ENCODE results near the gene RCE1.
"Not testable (repeated sequence)": the region's sequence is repeated elsewhere in the genome, so short reads cannot be mapped to it uniquely, and the experiment has no call there.

RCE1 gene, protein sequence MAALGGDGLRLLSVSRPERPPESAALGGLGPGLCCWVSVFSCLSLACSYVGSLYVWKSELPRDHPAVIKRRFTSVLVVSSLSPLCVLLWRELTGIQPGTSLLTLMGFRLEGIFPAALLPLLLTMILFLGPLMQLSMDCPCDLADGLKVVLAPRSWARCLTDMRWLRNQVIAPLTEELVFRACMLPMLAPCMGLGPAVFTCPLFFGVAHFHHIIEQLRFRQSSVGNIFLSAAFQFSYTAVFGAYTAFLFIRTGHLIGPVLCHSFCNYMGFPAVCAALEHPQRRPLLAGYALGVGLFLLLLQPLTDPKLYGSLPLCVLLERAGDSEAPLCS

DNA sequence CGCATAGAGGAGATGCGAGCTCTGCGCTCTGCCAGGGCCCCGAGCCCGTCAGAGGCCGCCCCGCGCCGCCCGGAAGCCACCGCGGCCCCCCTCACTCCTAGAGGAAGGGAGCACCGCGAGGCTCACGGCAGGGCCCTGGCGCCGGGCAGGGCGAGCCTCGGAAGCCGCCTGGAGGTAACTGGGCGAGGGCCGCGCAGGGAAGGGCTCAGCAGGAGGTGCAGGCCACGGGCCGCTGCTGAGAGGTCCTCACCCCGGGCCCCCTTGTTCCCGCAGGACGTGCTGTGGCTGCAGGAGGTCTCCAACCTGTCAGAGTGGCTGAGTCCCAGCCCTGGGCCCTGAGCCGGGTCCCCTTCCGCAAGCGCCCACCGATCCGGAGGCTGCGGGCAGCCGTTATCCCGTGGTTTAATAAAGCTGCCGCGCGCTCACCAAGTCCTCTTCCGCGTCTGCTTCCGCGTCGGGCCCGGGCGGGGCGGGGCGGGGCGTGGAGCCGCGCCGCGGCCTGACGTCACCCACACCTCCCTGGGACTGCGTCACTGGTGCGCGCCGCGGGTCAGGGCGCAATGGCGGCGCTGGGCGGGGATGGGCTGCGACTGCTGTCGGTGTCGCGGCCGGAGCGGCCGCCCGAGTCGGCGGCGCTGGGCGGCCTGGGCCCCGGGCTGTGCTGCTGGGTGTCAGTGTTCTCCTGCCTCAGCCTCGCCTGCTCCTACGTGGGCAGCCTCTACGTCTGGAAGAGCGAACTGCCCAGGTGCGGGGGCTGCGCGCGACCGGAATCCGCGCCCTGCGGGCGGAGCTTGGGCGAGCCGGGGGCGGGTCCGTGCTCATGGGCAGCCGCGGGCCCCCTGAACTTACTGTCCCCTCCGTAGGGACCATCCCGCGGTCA is at the start of gene RCE1:
Gene RCE1, plus strand, starts transcription at position 546 of the 880 bp plus-strand sequence. Its CDS starts 15 bp downstream, at position 561.
- DNase-seq, result peak; percentile 82

DNA sequence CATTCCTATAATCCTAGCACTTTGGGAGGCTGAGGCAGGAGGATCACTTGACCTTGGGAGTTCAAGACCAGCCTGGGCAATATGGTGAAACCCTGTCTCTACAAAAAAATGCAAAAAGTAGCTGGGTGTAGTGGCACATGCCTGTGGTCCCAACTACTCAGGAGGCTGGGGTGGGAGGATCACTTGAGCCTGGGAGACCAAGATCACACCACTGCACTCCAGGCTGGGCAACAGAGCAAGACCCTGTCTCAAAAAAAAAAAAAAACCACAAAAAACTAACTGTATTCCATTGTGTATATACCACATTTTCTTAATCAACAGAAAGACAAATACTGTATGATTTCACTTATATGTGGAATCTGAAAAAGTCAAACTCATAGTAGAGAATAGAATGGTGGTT is 43.4 kb upstream of the RCE1 start:
- DNase-seq, result not testable (repeated sequence)

DNA sequence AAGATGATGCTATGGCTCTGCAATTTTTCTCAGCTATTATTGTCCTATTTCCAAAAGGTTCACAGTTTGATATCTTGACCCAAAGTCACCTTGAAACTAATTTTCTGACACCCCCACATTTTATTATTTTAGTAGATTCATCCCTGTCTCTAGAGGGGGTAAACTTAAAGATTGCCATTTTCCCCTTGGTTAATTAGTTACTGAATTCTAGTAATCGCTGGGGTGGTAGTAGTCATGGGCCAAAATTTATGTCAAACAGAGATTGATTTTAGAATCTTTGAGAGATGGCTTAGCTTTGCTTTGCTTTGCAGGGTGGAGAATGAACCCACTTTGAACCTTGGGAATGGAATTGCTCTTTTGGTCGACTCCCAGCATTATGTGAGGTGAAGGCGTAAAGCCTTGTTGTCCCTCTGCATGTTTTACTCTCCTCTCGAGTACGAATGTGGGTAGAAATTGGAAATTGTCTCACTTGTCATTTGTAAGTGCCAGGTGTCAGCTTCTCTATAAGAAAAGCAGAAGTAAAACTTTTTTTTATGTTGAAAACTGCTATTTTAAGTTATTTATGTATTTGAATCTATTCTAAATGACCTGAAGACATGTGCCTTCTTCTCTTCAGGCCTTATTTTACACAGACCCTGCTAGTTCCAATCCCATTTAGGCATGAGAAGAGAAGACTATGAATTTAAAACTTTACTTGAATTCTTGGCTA is 42.4 kb upstream of the RCE1 start:
- no peak for DNase-seq

DNA sequence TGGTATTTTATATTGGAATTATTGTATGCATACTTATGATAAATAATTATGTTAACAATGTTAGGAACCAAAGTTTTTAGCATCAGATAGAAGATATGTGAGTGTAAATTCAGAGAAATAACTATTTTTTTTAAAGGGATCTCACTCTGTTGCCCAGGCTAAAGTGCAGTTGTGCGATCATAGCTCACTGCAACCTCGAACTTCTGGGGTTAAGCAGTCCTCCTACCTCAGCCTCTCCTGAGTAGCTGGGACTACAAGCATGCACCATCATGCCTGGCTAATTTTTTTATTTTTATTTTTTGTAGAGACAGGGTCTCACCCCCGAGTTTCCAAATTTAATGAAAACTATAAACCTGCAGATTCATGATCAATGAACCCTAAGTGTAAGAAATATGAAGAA is 33.6 kb upstream of the RCE1 start:
- no peak for DNase-seq

DNA sequence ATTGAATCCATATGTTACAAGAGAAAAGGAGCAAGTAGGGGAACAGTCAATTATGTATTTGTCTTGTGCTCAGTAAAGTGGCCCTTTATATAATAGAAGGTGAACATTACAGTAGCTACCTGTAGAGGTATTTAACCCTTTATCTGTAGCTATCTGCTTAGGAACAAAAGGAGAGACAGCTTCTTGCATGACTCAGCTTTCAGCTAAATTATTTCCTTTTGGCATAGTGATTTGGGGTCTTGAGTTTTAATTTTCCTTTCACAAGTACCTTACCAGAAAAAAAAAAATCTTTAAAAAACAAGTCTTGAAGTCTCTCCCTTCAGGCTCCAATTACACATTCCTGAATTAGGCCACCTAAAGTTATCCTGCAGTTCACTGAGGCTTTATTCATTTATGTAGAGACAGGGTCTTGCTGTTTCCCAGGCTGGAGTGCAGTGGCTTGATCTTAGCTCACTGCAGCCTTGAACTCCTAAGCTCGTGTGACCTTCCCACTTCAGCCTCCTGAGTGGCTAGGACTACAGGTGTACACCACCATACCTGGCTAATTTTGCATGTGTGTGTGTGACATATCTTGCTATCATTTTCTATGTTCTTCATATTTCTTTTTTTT is 32.6 kb upstream of the RCE1 start:
- no peak for DNase-seq

DNA sequence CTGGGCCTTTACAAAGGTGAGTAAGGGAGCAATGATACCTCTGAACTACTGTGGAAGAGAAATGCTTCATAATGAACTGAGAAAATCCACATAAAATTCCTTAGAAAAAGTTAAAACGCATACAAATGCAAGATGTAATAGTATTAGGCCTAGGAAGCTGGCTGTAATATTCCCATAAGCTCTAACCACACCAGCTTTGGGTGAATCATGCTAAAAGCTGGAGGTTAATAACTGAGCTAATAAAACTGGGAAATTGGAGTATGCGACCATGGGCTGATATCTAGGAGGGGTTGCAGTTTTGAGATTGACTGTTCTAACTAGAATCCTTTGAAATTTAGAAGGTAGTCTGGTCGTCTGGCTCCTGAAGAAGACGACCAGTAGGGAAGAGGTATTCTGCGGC is 28.6 kb upstream of the RCE1 start:
- no peak for DNase-seq

DNA sequence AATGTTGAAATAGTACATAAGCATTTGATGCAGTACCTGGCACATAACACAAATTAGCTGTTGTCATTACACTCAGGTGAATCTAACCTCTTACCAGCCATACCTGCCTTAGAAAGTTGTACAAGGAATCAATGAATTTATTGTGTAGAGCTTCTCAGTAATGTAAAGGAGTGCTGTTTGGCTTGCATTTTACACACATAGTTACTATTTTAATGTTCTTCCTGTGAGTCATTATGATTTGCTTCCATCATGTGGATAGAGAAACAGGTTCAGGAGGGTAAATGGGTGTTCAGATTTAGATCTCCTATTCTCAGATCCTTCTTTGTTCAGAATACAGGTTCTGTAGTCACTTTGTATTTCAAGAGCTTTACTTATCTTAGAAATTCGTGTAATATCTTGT is 27.6 kb upstream of the RCE1 start:
- no peak for DNase-seq

DNA sequence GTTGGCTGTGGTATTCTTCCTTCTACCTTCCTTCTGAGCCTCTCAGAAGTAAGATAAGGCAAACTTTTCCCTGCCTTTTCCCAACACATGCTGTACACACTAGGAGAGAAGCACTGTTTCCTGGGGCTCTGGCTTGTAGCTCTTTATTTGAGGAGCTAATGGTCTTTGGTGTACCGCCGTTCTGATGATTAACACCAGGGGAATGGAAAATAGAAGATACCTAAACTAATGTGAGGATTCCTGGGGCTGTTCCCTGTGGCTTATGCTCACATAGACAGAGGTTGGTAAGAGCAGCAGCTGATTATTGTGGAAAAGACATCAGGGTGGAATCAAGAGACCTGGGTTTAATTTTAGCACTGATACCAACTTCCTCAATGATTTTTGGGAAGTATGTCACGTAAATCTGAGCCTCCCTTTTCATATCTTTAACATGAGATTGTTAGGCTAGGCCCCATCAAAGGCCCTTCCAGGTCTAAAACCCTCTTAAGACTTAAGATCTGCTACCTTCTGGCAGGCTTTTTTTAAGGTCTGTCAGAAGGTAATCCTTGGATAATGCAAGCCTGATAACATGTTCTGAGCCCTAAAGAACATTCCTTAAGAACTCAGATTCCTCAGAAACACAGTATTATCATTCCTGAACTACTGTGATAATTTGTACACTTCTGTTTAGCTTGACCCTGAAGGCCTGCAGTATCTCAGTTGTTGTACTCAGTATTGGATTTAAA is 24.8 kb upstream of the RCE1 start:
- DNase-seq, result no peak

DNA sequence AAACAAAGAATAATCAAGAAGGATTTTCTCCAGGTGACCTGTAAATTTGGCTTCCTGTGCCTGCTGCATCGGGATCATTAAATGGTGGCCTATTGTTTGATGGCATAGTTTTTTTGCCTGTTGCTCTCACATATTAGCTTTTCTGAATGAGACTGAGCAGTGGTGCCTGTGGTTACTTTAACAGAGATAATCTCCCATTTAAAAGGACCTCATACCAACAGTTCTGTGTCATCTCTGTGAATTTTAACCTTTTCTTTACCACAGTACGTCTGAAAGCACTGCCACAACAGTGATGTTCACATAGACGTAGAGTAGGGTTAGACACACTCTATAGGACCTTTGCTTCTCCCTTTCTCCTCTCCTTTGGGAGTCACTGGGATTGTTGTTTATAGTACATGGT is 22.9 kb upstream of the RCE1 start:
- no peak for DNase-seq

DNA sequence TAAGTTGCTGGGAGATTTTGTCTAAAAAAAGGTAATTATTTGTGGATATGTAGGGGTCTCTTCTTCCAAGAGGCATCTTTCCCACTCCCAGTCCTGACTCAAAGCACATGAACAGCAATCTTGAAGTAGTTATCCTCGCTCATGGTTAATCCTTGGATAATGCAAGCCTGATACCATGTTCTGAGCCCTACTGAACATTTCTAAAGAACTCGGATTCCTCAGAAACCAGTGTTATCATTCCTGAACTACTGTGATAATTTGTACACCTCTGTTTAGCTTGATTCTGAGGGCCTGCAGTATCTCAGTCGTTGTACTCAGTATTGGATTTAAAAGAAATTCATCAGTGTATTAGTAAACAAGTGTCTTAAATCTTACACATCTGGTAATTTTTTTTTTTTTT is 22.3 kb upstream of the RCE1 start:
- DNase-seq, result no peak

DNA sequence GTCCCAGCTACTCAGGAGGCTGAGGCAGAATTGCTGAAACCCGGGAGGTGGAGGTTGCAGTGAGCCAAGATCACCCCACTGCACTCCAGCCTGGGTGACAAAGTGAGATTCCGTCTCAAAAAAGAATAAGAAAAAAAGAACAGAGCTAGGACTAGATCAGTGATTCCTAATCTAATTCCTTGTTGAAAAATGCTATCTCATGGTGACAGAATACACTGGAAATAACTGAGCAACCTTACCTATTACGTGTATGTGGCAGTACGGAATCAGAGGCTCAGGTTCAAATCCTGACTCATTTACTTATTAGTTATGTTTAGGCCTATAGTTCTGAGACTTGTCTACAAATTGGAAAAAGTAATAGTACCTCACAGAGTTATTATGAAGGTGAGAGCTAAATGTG is 19.5 kb upstream of the RCE1 start:
- no peak for DNase-seq

DNA sequence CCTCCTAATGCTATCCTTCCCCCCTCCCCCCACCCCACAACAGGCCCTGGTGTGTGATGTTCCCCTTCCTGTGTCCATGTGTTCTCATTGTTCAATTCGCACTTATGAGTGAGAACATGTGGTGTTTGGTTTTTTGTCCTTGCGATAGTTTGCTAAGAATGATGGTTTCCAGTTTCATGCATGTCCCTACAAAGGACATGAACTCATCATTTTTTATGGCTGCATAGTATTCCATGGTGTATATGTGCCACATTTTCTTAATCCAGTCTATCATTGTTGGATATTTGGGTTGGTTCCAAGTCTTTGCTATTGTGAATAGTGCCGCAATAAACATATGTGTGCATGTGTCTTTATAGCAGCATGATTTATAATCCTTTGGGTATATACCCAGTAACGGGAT is 18.7 kb upstream of the RCE1 start:
- not testable (repeated sequence) for DNase-seq

DNA sequence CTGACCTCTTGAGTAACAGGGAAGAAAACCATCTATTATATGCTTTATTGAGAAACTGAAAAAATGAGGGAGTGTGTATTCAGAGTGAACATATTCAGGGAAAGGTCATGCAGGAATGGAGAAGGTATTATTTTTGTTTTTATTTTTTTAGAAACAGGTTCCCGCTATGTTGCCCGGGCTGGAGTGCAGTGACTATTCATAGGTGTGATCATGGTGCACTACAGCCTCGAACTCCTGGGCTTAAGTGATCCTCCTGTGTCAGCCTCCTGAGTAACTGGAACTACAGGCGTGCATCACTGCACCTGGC is 8.7 kb upstream of the RCE1 start:
- no peak for DNase-seq

DNA sequence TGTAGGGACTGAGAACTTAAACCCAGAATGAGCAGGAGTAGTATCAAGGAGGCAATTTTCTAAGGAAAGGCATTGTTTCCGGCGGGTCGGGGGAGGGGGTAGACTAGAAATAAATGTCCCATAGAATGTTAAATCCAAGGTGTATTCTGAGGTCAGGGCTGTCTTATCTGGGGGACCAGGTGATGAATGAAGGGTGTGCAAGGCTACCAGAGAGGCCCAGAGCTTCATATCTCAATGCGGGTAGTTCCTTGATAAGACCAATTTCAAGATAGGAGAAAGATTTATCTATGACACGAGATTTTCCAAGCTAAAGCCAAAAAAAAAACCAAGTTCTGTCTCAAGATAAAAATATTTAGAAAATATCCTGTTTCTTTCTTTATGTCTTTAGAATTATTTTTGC is 8.3 kb upstream of the RCE1 start:
- no peak for DNase-seq

DNA sequence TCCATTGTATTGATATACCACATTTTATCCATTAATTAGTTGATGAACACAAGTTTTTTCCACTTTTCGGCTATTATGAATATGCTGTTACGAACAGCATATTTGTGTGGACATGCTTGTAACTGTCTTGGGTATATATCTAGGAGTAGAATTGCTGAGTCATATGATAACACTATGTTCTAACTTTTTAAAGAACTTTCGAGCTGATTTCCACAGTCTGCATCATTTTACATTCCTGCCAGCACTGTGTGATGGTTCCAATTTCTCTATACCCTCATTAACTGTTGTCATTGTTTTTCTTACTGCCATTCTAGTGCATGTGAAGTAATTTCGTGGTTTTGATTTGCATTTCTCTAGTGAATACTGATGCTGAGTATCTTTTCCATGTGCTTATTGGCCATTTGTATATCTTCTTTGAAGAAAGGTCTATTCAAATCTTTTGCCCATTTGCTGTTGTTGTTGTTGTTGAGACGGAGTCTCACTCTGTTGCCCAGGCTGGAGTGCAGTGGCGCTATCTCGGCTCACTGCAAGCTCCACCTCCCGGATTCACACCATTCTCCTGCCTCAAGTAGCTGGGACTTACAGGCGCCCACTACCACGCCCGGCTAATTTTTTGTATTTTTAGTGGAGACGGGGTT is 7.4 kb upstream of the RCE1 start:
- DNase-seq, result no peak

DNA sequence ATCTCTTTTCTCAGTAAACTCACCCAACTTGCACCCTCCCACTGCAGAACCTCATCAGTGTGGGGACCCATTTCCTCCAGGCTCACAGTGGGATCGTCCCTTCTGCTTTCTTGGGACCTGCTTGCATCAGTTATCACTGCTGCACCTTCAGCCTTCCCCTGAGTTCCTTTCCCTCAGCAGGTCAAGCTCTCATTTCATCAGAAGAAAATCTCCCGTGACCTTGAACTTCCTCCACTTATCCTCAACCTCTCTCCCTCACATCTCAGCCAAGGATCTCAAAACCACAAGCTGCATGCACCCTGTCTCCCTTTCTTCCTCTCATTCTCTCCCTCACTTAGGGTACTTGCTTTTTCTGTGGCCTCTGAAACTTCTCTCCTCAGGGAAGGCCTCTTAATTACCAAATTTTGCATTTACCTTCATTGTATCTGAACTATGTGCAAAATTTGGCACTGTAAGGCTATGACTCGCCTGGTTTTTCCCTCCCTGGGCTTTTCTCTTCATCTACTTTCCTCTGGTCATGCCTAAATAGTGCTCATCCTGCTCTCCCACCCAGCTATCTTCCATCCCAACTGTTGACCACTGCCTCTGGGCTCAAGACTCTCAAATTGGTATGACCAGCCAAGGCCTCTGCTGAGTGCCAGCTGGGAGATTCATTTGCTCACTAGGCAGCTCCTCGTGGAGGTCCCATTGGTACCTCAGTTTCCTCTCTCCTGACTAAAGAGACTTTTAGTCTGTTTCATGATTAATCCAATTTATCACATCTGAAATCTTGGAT is 2.7 kb upstream of the RCE1 start:
- no peak for DNase-seq

DNA sequence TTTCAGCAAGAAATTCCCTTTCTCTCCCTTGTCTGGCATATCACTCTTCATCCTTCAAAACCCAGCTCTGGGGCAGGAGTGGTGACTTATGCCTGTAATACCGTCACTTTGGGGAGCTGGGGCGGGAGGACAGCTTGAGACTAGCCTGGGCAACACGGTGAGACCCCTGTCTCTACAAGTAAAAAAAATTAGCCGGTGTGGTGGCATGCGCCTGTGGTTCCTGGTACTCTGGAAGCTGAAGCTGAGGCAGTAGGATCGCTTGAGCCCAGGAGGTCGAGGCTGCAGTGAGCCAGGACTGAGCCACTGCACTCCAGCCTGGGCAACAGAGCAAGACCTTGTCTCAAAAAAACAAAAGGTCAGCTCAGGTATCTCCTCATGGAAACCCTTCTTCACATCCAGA is 1.4 kb upstream of the RCE1 start:
- no peak for DNase-seq

DNA sequence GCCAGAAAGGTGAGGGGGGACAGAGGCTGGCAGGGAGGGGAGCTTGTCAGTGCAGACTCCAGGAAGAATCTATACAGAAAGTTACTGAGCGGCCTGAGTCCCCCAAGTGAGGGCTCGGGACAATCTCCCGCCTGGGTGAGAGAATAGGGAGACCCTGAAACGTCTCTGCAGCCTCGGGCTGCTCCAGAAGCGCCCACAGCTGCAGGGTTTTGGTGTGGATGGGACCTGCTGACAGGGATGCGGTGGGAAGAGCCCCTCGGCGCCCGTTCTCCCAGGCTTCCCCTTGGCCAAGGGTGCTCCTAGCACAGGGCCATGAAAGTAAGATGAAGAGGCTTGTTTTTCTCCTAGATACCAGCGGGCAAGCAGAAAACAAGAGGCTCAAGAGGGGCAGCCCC is 743 bp upstream of the RCE1 start:
- DNase-seq, result no peak

DNA sequence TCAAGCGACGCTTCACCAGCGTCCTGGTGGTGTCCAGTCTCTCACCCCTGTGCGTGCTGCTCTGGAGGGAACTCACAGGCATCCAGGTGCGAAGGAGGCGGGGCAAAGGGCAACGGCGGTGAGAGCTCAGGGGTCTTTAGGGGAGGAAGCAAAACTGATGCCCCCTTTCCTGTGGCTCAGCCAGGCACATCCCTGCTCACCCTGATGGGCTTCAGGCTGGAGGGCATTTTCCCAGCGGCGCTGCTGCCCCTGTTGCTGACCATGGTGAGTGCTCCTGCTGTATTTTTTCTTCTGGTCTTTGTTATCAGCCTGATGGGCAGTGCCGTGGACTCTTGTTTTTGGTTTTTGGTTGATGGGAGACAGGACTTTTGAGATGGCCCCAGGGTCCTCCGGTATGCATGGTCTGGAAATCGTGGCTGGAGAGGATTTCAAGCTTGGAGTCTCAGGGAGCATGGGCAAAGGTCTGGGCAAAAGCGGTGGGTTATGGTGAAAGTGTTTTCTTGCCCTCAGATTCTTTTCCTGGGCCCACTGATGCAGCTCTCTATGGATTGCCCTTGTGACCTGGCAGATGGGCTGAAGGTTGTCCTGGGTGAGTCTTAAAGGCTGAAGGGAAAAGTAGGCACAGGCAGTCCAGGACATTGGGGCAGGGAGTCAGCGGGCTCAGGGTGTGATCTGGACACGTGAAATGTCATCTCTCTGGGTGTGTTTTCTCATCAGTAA is 695 bp downstream of the RCE1 start:
- no peak for DNase-seq

DNA sequence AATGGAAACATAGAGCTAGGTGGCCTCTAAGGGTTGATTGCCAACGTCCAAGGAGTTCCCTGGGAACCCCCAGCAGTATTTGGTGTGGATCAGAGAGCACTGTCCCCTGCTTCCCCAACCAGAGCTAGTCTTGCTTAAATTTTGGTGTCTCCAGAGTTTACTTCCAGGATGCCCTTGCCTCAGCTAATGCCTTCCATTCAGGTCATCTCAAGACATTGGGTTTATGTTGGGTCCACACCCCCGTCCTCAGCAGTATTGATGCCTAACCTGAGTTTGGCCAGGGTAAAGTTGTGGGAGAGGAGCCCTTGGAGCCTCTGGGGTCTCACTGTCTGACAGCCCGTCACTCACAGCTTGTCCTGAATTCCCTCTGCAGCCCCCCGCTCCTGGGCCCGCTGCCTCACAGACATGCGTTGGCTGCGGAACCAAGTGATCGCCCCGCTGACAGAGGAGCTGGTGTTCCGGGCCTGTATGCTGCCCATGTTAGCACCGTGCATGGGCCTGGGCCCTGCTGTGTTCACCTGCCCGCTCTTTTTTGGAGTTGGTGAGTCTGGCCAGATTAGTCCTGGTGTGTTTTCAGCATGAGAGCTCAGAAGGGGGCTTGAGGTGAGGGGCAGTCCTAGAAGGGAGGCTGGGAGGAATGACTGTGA is 1.4 kb downstream of the RCE1 start:
- DNase-seq, result no peak

Measured in SHP77 treated with DMSO at 0.1 percent for 48 hours (cell line).